ENCODE results near the gene TRIM32. TPM values are rescaled to one million over a fixed set of nuclear protein-coding genes. Genes with fewer than 3 reads are reported as not detected.

The TRIM32 gene
- total RNA-seq, 2 donors from 2014 or later: 12.2 to 13.6 TPM

GRCh38 chr9:116726602-116727001 lies 39.5 kb downstream of the TRIM32 start:
- DNase-seq (ENCODE audit: low spot score) (no peak), ATAC-seq (no peak)
- no peak overlapping the region for H3K27ac Mint-ChIP-seq
- no peaks in the 10 kb centered on the region for H3K9me3 Mint-ChIP-seq
- H3K27me3 Mint-ChIP-seq: peaks cover 6 to 7% of the 10 kb centered on the region in 2 donors
- H3K36me3 Mint-ChIP-seq: no peaks in the 10 kb centered on the region
- H3K4me3 Mint-ChIP-seq: no peak overlapping the region
- no peaks in the 10 kb centered on the region for H3K4me1 Mint-ChIP-seq (ENCODE audit: low read depth in 2 of 2)

DNA sequence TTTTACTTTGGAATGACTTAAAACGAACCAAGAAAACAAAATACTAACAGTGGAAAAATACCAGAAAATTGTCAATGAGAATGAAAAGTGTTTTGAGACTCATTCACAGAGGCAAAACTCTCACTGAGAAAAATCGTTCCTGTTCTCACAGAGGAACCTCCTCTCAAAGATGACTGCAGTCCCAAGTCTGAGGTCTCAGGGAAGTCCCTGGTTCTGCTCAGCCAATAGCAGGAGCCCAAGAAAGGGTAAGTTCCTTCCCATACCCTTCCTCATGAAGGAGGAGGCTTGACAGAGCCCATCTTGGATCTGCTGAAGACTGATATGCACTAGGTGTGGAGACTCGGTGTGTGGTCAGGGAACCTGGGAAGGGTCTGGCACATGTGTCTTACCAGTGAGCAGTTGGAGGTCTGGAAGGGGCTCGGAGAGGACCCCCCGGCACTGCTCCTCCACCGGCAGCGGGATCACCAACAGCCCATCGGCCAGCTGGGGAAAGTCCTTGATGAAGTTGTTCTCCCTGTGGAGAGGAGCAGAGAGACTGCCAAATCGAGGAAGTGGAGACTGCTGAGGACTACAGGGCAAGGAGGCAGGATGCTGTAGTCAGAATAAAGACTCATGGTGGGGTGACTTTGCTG lies 46.0 kb downstream of the TRIM32 start:
- H3K36me3 Mint-ChIP-seq: no peaks in the 10 kb centered on the region
- H3K9me3 Mint-ChIP-seq: no peaks in the 10 kb centered on the region
- ATAC-seq (no peak), DNase-seq (ENCODE audit: low spot score) (no peak)
- H3K4me3 Mint-ChIP-seq: no peak overlapping the region
- peaks cover 11 to 29% of the 10 kb centered on the region in 2 donors for H3K27me3 Mint-ChIP-seq
- H3K4me1 Mint-ChIP-seq (ENCODE audit: low read depth in 2 of 2): peaks cover 7% of the 10 kb centered on the region in 2 donors
- H3K27ac Mint-ChIP-seq: no peak overlapping the region

DNA sequence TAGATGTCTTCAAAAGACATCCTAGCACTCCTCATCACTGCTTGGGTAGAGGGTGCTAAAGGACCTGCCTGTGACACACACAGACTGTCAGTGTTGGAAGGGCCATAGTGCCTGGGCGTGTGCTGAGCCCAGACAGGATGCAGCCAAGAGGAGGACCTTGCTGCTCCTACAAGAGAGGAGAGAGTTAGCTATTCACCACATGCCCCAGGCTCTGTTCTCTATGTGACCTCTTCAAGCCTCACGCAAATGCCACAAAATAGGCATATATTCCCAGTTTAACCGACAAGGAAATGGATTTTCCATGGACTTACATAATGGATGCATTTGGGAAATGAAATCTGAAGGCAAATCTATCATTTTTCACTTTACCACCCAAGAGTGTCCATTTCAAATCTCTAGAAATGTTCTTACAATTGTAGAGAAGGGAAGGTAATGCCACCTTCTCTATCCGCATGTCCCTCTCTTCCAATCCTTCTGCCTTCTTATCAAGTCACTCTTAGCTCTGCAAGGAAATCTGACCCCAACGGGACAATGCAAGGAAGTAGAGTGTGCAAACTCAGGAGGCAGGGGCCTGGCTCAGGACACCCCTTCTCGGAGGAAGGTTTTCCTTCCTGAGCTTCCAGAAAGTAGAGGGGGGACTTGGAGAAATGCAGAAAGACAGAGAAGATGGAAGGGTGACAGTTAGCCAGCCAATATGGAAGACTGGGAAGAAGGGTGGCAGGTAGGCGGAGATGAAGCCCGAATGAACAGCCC lies 49.5 kb downstream of the TRIM32 start:
- Mint-ChIP-seq H3K4me1 (ENCODE audit: low read depth in 2 of 2) (peaks cover 7% of the 10 kb centered on the region in 2 donors), H3K9me3 (no peaks in the 10 kb centered on the region), H3K36me3 (no peaks in the 10 kb centered on the region)

DNA sequence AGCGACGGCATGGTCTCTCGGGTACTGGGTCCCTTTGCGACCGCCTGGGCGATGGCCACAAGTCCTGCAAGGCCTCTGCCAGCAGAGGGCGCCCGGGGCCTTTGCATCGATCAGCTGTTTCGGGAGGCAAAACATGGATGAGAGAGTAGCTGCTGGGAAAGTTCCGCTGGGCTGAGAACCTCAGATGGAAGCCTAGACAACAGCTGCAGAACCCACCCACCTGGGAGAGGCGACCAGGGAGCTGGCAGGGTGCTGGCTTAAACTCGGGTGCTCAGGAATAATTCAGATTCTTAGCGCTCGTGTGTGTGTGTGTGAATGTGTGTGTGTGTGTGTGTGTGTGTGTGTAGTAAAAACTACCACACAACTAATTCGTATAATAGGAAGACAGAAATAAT lies 50.0 kb downstream of the TRIM32 start:
- Mint-ChIP-seq H3K9me3 (no peaks in the 10 kb centered on the region), H3K4me3 (no peak overlapping the region), H3K27ac (no peak overlapping the region), H3K36me3 (no peaks in the 10 kb centered on the region), H3K27me3 (peaks cover 10 to 21% of the 10 kb centered on the region in 2 donors), H3K4me1 (ENCODE audit: low read depth in 2 of 2) (peaks cover 7% of the 10 kb centered on the region in 2 donors)
- ATAC-seq (no peak), DNase-seq (ENCODE audit: low spot score) (peak; percentile 68)

More for the DNA sequence above, 49.5 kb downstream of the TRIM32 start:
- ATAC-seq (no peak), DNase-seq (ENCODE audit: low spot score) (no peak)
- peaks cover 10 to 22% of the 10 kb centered on the region in 2 donors for H3K27me3 Mint-ChIP-seq
- no peak overlapping the region for H3K4me3 Mint-ChIP-seq
- no peak overlapping the region for H3K27ac Mint-ChIP-seq

DNA sequence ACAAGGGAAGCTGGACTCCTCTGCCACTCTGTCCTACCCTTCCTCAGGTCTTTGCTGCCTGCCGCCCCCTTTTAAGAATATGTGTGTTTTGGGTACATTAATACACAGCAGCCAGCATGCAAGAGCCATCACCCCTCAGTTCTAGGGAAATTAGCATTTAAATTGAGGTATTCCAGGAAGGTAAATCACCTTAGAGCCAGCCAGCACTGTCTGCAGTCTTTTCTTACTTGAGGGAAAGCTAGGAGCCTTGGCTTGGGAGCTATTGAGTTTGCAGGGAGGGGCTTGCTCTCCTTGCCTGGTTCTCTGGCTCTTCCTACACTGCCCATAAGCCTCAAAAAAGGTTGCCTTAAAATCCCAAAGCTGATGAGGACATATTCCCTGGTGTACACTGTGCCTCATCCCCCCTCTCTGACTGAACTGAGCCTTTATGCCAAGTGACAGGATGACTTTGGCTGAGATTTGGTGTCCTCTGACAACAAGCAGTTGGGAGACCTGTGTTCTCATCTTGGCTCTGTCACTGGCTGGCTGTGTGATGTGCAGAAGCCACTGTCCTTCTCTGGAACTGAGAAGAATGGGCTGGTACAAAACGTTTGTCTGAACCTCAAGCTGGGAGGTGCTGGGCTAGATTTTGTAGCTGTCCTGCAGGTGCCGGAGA lies 54.1 kb downstream of the TRIM32 start:
- no peaks in the 10 kb centered on the region for H3K9me3 Mint-ChIP-seq
- ATAC-seq: peak in 1 of 2 donors; percentile 9
- peaks cover 7% of the 10 kb centered on the region in 2 donors for H3K4me1 Mint-ChIP-seq (ENCODE audit: low read depth in 2 of 2)
- no peak overlapping the region for H3K4me3 Mint-ChIP-seq
- H3K27ac Mint-ChIP-seq: no peak overlapping the region
- no peaks in the 10 kb centered on the region for H3K36me3 Mint-ChIP-seq
- DNase-seq (ENCODE audit: low spot score): no peak
- peaks cover 13 to 32% of the 10 kb centered on the region in 2 donors for H3K27me3 Mint-ChIP-seq

GRCh38 chr9:116741742-116742141 lies 54.6 kb downstream of the TRIM32 start:
- DNase-seq (ENCODE audit: low spot score) (no peak), ATAC-seq (peak in 1 of 2 donors; percentile 7)
- Mint-ChIP-seq H3K9me3 (no peaks in the 10 kb centered on the region), H3K4me1 (ENCODE audit: low read depth in 2 of 2) (peaks cover 5% of the 10 kb centered on the region in 2 donors), H3K27me3 (peaks cover 13 to 34% of the 10 kb centered on the region in 2 donors), H3K36me3 (no peaks in the 10 kb centered on the region), H3K4me3 (no peak overlapping the region), H3K27ac (no peak overlapping the region)

GRCh38 chr9:116749176-116749575 lies 62.1 kb downstream of the TRIM32 start:
- no peaks in the 10 kb centered on the region for H3K9me3 Mint-ChIP-seq
- ATAC-seq (no peak), DNase-seq (ENCODE audit: low spot score) (no peak)
- no peaks in the 10 kb centered on the region for H3K4me1 Mint-ChIP-seq (ENCODE audit: low read depth in 2 of 2)
- H3K36me3 Mint-ChIP-seq: no peaks in the 10 kb centered on the region
- no peak overlapping the region for H3K27ac Mint-ChIP-seq
- H3K4me3 Mint-ChIP-seq: no peak overlapping the region
- peaks cover 11 to 42% of the 10 kb centered on the region in 2 donors for H3K27me3 Mint-ChIP-seq

- ATAC-seq (no peak), DNase-seq (ENCODE audit: low spot score) (no peak)
- H3K27me3 Mint-ChIP-seq: peaks cover 11 to 40% of the 10 kb centered on the region in 2 donors
- H3K36me3 Mint-ChIP-seq: no peaks in the 10 kb centered on the region
- H3K4me1 Mint-ChIP-seq (ENCODE audit: low read depth in 2 of 2): no peaks in the 10 kb centered on the region
- no peaks in the 10 kb centered on the region for H3K9me3 Mint-ChIP-seq
- H3K4me3 Mint-ChIP-seq: no peak overlapping the region
- no peak overlapping the region for H3K27ac Mint-ChIP-seq
These were observed 62.7 kb downstream of the TRIM32 start for GRCh38 chr9:116749772-116750171.

- H3K4me1 Mint-ChIP-seq (ENCODE audit: low read depth in 2 of 2): no peaks in the 10 kb centered on the region
- H3K36me3 Mint-ChIP-seq: no peaks in the 10 kb centered on the region
- H3K27me3 Mint-ChIP-seq: peaks cover 11 to 40% of the 10 kb centered on the region in 2 donors
- ATAC-seq (no peak), DNase-seq (ENCODE audit: low spot score) (no peak)
- no peak overlapping the region for H3K27ac Mint-ChIP-seq
- H3K4me3 Mint-ChIP-seq: no peak overlapping the region
- peaks cover under 1% of the 10 kb centered on the region for H3K9me3 Mint-ChIP-seq
These were observed 63.4 kb downstream of the TRIM32 start for GRCh38 chr9:116750510-116750909.
